GM21619 (cell line): ENCODE results near the gene OR14A16.

Source experiments
- ATAC-seq: cut with Tn5 transposase; IDR thresholded peaks from one replicate; pipeline ENCODE4 v1.9.1; 2021; ENCODE audit not compliant: unreplicated experiment

The OR14A16 gene

GRCh38 chr1:247769603-247770002, 54.3 kb downstream of the OR14A16 start:
- no peak for ATAC-seq
